IMR-90 (cell line): Measurements from ENCODE around the gene LRP1-AS. TPM values are rescaled to one million over a fixed set of nuclear protein-coding genes. Genes with fewer than 3 reads are reported as not detected.

ENCODE experiments used
- microRNA-seq, 2 experiments: library from miRNA; stranded (forward) in 1 of 2; unstranded in 1 of 2; fragments of 10-50 nt in 1 of 2; fragments of <30 nt in 1 of 2; gene quantifications in 1 of 2; microRNA quantifications in 1 of 2; one replicate each; pipeline versions ENCODE3 to v1.1.0; 2013 to 2020; ENCODE audit not compliant: insufficient read depth in 1 of 2, insufficient read length in 1 of 2, unreplicated experiment in 1 of 2
- polyA plus RNA-seq, 3 experiments: library from polyadenylated mRNA; depleted of rRNA; stranded (reverse); fragments of >200 nt; gene quantifications; 2 replicates each; pipeline ENCODE4 v1.2.3, GENCODE V29; 2012; ENCODE audit warnings: low replicate concordance in 1 of 3
- small RNA-seq, 5 experiments: library from RNA; depleted of rRNA; stranded (forward); fragments of <200 nt; gene quantifications; one replicate each; pipeline ENCODE3, GENCODE V24; 2012
- total RNA-seq: library from RNA; depleted of rRNA; stranded (reverse); fragments of >200 nt; gene quantifications from 2 replicates; pipeline ENCODE4 v1.2.3, GENCODE V29; 2012; rRNA removed

The LRP1-AS gene
- total and polyA plus RNA-seq, 2 of the 4 experiments (the other 2 are of a cell fraction) = not detected

Small RNAs within 50 kb of the gene (microRNA-seq; reads per million reads assigned to microRNA genes)
- 14.5 to 17.9 reads per million in 2 experiments for gene MIR1228

Small RNAs within 50 kb of the gene (small RNA-seq; reads per million reads assigned to genes)
- gene MIR1228 = 0 to 53.3 (median 6.6) reads per million in 5 experiments

Other genes starting within 250 kb of the LRP1-AS start
- gene SDR9C7, start 213.2 kb downstream of the LRP1-AS start, total RNA-seq = not detected in 2 replicates
- not detected in 2 replicates for gene SDR9C7, start 213.2 kb downstream of the LRP1-AS start, polyA plus RNA-seq (2012; rRNA removed)
- not detected in 2 replicates for gene RDH16, start 190.0 kb downstream of the LRP1-AS start, total RNA-seq
- not detected in 2 replicates for gene RDH16, start 190.0 kb downstream of the LRP1-AS start, polyA plus RNA-seq (2012; rRNA removed)
- 5.2 and 5.3 TPM in 2 replicates for gene ZBTB39, start 141.1 kb downstream of the LRP1-AS start, total RNA-seq
- gene ZBTB39, start 141.1 kb downstream of the LRP1-AS start, polyA plus RNA-seq (2012; rRNA removed) = 3.6 and 4.0 TPM in 2 replicates
- not detected in 2 replicates for gene TAC3, start 131.1 kb downstream of the LRP1-AS start, total RNA-seq
- gene TAC3, start 131.1 kb downstream of the LRP1-AS start, polyA plus RNA-seq (2012; rRNA removed) = 0.94 and 1.4 TPM in 2 replicates
- under 0.01 TPM in 1 of 2 replicates, not detected in the other for gene MYO1A, start 97.5 kb downstream of the LRP1-AS start, total RNA-seq
- gene MYO1A, start 97.5 kb downstream of the LRP1-AS start, polyA plus RNA-seq (2012; rRNA removed) = not detected in 2 replicates
- gene NEMP1, start 68.8 kb downstream of the LRP1-AS start, total RNA-seq = 10.9 and 14.7 TPM in 2 replicates
- 7.2 and 8.9 TPM in 2 replicates for gene NEMP1, start 68.8 kb downstream of the LRP1-AS start, polyA plus RNA-seq (2012; rRNA removed)
- 68.3 and 68.8 TPM in 2 replicates for gene NAB2, start 58.5 kb downstream of the LRP1-AS start, total RNA-seq
- 65.1 and 65.2 TPM in 2 replicates for gene NAB2, start 58.5 kb downstream of the LRP1-AS start, polyA plus RNA-seq (2012; rRNA removed)
- gene STAT6, start 36.3 kb downstream of the LRP1-AS start, total RNA-seq = 38.9 and 43.4 TPM in 2 replicates
- 88.8 and 96.9 TPM in 2 replicates for gene STAT6, start 36.3 kb downstream of the LRP1-AS start, polyA plus RNA-seq (2012; rRNA removed)
- gene LRP1, start 19.1 kb downstream of the LRP1-AS start, total RNA-seq = 73.1 and 75.5 TPM in 2 replicates
- 142 and 155 TPM in 2 replicates for gene LRP1, start 19.1 kb downstream of the LRP1-AS start, polyA plus RNA-seq (2012; rRNA removed)
- 0.36 and 0.56 TPM in 2 replicates for gene NXPH4, start 69.2 kb upstream of the LRP1-AS start, total RNA-seq
- 3.3 and 3.8 TPM in 2 replicates for gene NXPH4, start 69.2 kb upstream of the LRP1-AS start, polyA plus RNA-seq (2012; rRNA removed)
- gene SHMT2, start 82.1 kb upstream of the LRP1-AS start, total RNA-seq = 225 and 266 TPM in 2 replicates
- 302 and 364 TPM in 2 replicates for gene SHMT2, start 82.1 kb upstream of the LRP1-AS start, polyA plus RNA-seq (2012; rRNA removed)
- under 0.01 and 0.18 TPM in 2 replicates for gene STAC3, start 103.6 kb upstream of the LRP1-AS start, total RNA-seq
- gene STAC3, start 103.6 kb upstream of the LRP1-AS start, polyA plus RNA-seq (2012; rRNA removed) = 0.67 and 0.80 TPM in 2 replicates